HG03095 (cell line): ENCODE measurements around the gene ADAMTS4.
"Not testable (repeated sequence)": the region's sequence is repeated elsewhere in the genome, so short reads cannot be mapped to it uniquely, and the experiment has no call there.

Experiments
- ATAC-seq: cut with Tn5 transposase; IDR thresholded peaks from one replicate; pipeline ENCODE4 v1.9.1; 2021; ENCODE audit warnings: moderate library complexity; ENCODE audit not compliant: unreplicated experiment

The ADAMTS4 gene

GRCh38 chr1:161198897-161199431, at the start of gene ADAMTS4:
Gene ADAMTS4, minus strand, starts transcription at chr1:161199054. Its CDS starts 427 bp downstream, at chr1:161198627.
- ATAC-seq = no peak

GRCh38 chr1:161244888-161245287, 46.0 kb upstream of the ADAMTS4 start:
- ATAC-seq = no peak

- ATAC-seq = no peak
Observed at GRCh38 chr1:161242313-161242712, 43.5 kb upstream of the ADAMTS4 start.

- no peak for ATAC-seq
Observed at GRCh38 chr1:161241682-161242081, 42.8 kb upstream of the ADAMTS4 start.

- no peak for ATAC-seq
Observed at GRCh38 chr1:161238039-161238473, 39.2 kb upstream of the ADAMTS4 start, which contains the start of gene NR1I3. Gene NR1I3, minus strand, starts transcription at chr1:161238203. Its CDS starts 1,638 bp downstream, at chr1:161236565.

GRCh38 chr1:161235957-161236775, 37.3 kb upstream of the ADAMTS4 start:
- no peak for ATAC-seq

- no peak for ATAC-seq
Observed at GRCh38 chr1:161233102-161233501, 34.2 kb upstream of the ADAMTS4 start.

- ATAC-seq = no peak
Observed at GRCh38 chr1:161230762-161231161, 31.9 kb upstream of the ADAMTS4 start.

GRCh38 chr1:161229896-161230295, 31.0 kb upstream of the ADAMTS4 start:
- no peak for ATAC-seq

GRCh38 chr1:161228032-161228431, 29.2 kb upstream of the ADAMTS4 start:
- ATAC-seq = no peak

- no peak for ATAC-seq
Observed at GRCh38 chr1:161227196-161227871, 28.5 kb upstream of the ADAMTS4 start.

- no peak for ATAC-seq
Observed at GRCh38 chr1:161226759-161227158, 27.9 kb upstream of the ADAMTS4 start.

GRCh38 chr1:161226320-161226711, 27.5 kb upstream of the ADAMTS4 start:
- ATAC-seq = no peak

- peak; percentile 87 for ATAC-seq
Observed at GRCh38 chr1:161225534-161226319, 26.9 kb upstream of the ADAMTS4 start, which contains the start of gene TOMM40L. Gene TOMM40L, plus strand, starts transcription at chr1:161226060. Its CDS starts 430 bp downstream, at chr1:161226490.

- no peak for ATAC-seq
Observed at GRCh38 chr1:161225178-161225533, 26.3 kb upstream of the ADAMTS4 start.

- ATAC-seq = not testable (repeated sequence)
Observed at GRCh38 chr1:161224695-161225087, 25.8 kb upstream of the ADAMTS4 start.

GRCh38 chr1:161223805-161224694, 25.2 kb upstream of the ADAMTS4 start:
- no peak for ATAC-seq

GRCh38 chr1:161222175-161223019, 23.5 kb upstream of the ADAMTS4 start:
- no peak for ATAC-seq

GRCh38 chr1:161220002-161220401, 21.1 kb upstream of the ADAMTS4 start:
- no peak for ATAC-seq
